GM19455 (cell line): Measurements from ENCODE around the gene NHS.
"Not testable (repeated sequence)": the region's sequence is repeated elsewhere in the genome, so short reads cannot be mapped to it uniquely, and the experiment has no call there.

Source experiments
- ATAC-seq: cut with Tn5 transposase; IDR thresholded peaks from one replicate; pipeline ENCODE4 v1.9.1; 2021; ENCODE audit not compliant: unreplicated experiment

The NHS gene

DNA sequence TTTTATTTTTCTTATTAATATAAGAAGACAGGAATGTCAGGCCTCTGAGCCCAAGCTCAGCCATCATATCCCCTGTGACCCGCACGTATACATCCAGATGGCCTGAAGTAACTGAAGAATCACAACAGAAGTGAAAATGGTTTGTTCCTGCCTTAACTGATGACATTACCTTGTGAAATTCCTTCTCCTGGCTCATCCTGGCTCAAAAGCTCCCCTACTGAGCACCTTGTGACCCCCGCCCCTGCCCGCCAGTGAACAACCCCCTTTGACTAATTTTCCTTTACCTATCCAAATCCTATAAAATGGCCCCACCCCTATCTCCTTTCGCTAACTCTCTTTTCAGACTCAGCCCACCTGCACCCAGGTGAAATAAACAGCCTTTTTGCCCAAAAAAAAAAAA lies 71.3 kb downstream of the NHS start:
- not testable (repeated sequence) for ATAC-seq

- no peak for ATAC-seq
Observed at GRCh38 chrX:17448188-17448587, 73.2 kb downstream of the NHS start.

DNA sequence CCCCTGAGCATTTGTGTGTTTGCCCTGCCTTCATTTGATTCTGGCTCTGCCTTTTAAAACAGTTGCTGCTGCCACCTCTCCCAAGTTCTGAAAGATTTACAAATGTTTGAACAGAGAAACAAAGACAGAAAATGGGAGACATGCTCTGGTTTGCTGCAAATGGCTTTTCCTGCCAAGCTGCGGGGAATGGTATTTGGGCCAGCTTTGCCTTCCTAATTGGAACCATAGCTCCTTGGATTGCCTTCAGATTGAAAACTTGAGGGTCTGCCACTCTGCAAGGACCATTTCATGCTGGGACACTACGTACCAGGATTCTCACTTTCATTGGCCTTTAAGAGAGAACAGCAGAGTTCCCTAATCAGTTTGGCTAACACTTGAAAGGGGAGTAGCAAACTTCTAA lies 74.9 kb downstream of the NHS start:
- no peak for ATAC-seq

GRCh38 chrX:17453788-17454187 lies 78.8 kb downstream of the NHS start:
- ATAC-seq = no peak

GRCh38 chrX:17456526-17456925 lies 81.5 kb downstream of the NHS start:
- no peak for ATAC-seq

DNA sequence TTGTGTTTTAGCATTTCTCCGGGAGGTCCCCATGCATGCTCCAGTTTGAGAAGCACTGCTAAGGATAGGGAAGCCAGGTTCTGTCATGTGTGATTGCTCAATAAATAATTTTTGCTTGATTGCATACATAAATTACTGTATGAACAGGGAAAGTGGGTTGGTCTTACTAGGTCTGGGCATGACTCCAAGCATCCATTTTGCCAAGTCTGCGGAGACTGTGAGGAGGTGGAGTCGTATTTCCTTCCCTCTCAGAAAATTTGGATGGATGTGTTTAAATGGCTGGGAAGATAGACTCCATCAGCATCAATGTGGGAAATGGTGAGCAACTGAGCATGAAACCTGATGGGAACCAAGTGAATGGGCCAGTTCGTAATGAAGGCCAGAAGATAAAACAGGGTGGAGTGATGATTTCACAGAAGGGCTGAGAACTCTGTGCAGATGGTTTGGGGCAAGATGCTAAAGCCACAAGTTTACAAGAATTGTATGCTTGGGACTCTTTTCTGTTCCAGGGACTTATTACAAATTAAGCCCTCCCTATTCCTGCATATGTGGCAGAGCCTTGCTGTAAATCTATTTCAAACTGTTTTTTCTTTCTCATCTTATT lies 84.1 kb downstream of the NHS start:
- ATAC-seq = no peak

DNA sequence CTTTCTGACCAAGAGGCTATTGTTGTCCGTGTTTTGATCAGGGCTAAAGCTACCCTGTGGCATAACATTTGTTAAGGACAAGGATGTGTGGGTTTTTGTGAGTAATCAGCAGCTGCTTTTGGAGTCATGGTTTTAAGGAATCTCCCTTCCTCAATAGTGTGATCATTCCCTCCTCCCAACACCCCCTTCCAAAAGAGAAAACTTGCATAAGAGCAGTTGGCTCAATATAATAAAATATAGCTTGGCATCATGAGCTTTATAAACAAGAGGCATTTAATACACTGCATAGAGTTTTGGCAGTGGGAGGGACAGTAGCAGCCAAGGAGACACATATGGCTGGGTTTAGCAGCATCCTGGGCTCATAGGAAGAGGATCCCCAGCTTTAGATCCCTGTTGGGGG lies 84.7 kb downstream of the NHS start:
- no peak for ATAC-seq

DNA sequence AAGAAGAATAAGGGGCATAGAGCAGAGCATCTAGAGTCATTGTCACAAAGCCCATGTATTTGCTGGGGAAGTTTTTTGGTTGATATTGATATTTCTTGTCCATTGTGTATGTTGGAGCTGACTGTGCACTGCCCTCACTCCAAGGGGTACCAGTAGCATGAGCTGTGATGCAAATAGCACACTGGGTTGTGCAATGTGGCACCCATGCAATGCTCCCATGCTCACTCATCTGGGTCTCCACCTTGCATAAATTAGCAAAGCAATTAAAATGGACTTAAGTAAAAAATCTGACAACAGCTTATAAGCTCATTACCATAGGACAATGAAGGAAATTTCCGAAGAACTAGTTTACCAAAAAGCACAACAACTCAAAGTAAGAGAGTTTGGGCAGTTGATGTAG lies 87.9 kb downstream of the NHS start:
- ATAC-seq = no peak

GRCh38 chrX:17464194-17464593 lies 89.2 kb downstream of the NHS start:
- ATAC-seq = no peak

DNA sequence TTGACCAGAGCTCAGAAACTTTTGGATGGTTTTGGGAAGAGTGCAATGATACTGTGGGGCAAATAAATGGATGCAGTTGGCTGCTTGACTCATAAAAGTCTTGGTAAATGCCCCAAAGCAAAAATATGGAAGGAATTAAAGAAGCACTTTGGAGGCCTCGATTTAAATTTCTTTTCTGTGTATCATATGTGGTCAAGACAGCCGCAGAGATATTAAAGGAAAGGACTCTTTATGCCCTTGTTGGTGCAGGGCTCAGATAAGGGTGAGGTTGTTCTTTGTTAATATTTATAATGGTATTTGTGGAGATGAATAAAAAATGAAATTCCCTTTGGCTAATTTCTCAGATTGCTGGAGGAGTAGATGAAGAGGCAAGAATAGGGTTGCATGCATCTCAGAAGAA lies 90.2 kb downstream of the NHS start:
- ATAC-seq = no peak

DNA sequence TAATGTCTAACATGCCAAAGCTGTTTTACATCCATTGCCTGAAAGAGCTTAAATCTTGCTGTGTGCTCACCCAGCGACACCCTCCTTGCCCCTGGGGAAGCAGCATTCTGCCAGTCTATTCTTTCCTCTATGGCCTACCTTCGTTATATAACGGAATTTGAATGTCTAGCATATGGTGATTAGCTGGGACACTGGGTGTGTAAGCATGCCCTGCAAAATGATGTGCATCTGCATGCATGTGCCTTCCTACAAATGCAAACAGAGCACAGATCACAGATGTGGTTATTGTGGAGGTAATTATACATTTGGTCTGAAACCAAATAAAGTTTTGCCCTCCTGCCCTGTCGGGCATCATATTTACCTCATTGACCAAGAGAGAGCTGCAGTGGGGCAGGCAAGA lies 90.8 kb downstream of the NHS start:
- no peak for ATAC-seq

GRCh38 chrX:17470136-17470535 lies 95.1 kb downstream of the NHS start:
- ATAC-seq = no peak

DNA sequence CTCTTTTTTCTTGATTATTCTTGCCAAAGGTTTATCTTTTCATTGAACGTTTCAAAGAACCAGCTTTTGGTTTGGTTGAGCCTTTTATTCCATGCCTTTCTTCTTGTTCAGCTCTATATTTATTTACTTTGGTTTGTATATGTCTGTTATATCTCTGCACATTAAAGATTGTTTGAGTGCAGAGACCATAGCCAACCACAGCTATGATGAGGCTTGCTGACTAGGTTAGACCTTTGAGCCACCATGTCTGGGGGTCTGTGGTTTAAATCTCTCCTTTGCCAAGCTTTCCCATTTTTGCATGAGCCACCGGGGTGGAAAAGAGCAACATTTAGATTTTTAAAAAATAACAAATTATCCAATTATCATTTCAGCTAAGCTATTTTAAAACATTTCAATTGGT lies 96.1 kb downstream of the NHS start:
- ATAC-seq = no peak

DNA sequence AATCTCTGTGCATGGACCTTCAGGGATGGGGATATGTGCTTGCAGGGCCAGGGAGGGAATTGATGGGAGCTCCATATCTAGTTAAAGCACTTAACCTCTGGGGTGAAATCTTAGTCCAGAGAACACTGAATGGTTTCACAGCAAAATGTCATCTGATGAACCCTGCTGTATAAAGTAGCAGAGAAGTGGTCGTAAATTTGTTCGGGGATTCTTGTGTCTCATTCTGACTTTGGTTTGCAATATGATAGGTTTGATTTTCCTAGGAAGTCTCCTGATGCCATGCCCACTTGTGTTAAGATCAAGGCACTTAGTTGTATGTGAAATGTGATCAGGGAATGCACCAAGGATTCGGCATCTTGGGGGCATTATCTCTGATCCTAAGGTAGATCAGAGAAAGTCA lies 96.9 kb downstream of the NHS start:
- ATAC-seq = no peak

DNA sequence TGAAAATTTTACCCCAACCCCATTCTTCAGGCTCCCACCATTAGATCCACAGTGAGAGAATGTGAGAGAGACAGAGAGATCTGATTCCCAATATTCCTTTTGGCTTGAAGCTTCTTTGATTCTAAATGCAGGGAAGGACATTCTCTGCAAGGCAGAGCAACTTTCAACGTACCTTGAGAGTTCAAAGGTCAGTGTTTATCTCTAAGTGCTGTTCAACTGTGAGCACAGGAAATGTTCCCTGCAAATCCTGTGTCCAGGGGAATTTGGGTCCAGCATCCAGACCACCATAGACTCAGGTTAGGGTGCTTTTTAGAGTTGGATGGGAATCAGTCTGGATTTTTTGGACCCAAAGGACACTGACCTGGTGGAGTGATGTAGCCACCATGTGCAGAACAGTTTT lies 97.4 kb downstream of the NHS start:
- ATAC-seq = no peak

DNA sequence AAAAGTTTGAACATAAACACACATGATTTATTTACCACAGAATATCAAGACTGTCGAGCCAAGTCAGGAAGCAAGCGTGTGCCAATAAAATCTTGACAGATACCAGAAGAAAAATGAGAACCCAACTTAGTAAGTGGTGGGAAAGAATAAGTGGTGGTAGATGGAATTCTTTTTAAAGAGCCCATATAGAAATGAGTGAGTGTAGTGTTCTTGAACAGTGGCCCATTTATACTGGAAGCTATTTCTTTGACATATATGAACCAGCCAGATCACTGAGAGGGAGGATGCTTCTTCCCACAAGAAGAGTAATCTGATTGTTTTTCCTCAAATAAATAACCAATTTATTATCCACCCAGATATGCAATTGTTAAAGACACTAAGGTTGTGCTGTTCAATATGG lies 98.0 kb downstream of the NHS start:
- no peak for ATAC-seq

DNA sequence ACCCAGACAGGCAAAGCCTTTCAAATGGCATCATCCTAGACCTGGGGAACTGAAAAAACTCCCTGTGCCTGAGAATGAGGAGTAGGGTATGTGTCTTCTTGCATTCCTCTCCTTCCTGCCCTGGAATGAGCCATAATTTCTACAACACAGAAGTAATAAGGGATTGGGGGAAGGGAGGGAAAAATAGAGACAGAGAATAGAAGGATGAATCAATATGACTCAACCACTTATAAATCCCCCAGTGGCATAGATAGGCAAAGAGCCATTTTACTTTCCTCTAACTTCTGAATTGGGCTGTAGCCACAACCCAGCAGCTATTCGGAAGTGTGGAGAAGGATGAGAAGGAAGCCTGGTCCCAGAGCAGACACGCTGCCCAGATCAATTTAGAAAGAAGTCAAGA lies 99.9 kb downstream of the NHS start:
- ATAC-seq = no peak

DNA sequence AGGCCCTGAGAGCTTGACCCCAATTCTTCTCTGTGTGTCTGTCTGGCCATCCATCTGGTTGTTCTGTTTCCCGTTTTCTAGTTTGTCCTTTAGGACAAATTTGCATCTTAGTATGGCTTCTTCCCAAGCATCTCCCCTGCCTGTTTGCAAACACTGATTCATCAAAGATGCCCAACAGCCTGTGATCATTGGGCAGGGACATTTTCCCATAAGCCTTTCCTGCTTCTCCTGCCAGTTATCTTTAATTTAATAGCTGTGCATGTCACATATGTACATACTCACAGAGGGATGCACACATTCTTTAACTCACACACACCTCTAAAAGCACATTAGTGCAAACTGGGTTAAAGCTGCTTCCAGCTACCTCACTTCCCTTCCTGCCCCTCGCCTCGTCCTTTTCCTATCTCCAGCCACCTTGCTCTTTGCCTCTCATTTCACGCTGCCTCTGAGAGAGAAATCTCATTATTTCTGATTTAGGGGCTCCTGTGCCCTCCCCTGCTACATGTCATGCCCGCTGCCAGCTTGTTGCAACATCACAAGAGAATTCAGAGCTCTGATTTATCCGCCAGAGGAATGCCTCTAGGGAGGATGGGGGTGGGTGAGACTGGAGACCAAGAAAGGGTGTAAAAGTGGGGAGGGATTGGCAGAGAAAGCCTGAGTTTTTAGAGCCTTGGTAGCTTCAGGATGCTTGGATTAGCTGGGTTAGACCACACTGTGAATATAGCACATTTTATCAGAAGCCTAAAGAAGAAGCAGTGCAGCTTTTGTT lies 100.6 kb downstream of the NHS start:
- no peak for ATAC-seq

- ATAC-seq = no peak
Observed at GRCh38 chrX:17476411-17476810, 101.4 kb downstream of the NHS start.

DNA sequence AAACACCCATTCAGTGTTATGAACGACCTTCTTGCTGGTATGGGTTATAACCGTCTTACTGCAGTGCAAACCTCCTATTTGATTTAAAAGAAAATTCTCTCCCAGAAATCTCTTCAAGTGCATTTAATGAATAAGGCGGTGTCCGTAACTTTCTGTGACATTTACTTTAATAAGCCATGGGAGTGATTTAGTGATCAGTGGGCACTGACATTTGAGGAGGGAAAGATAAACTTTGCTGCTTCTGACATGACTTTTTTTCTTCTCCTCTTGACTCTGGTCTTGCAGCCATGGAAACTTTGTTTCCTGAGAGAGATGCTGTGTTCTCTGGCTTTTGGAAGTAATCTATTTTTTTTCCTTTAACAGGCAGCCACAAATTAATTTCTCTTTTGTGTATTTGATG lies 106.1 kb downstream of the NHS start:
- ATAC-seq = no peak

DNA sequence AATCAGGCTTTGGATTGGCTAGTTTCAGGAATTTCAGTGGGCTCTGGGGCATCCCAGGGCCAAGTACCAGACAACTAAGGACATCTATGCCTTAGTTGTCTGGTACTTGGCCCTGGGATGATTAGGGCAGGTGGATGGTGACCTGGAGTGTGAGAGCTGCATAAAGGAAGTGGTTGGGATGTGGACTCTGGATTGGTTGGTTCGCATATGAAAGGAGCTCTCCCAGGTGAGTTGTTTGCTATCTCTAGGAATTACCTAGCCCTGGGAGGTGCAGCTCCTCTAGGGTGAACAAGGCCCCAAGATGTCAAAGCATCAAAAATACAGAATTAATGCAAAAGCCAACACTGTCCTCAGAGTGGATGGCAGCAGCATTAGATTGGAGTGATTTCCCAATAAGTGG lies 109.6 kb downstream of the NHS start:
- no peak for ATAC-seq

DNA sequence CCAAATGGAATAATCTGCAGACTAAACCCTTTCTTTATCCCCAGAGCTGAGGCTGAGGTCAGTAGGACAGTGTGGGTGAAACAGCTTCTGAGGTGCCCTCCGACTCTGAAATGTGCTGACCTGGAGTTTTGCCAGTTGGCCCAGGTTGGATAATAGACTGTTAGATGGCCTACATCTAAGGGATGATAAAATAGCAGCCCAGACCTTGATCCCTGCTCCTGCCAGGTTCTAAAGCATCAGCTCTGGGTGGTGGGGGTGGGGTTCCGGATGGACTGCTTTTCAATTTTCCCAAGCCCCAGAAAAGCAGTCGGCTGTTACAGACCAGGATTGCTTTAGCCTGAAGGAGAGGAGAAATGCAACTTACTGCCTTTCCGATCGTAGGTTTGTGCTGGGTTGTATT lies 110.4 kb downstream of the NHS start:
- ATAC-seq = no peak

- no peak for ATAC-seq
Observed at GRCh38 chrX:17488036-17488435, 113.0 kb downstream of the NHS start.
